K562 (cell line): ENCODE measurements around the gene ARIH1.

Source experiments
- CEBPG ChIP-seq, 3 experiments: fragments of 200-800 bp in 1 of 3; sonication (Bioruptor generic) in 1 of 3; sonication (generic) in 1 of 3; formaldehyde crosslinking in 1 of 3; IDR thresholded peaks in 2 of 3; conservative IDR thresholded peaks in 1 of 3; 2 replicates each; pipeline versions ENCODE4 v1.6.1 to v1.8.0; 2016 to 2022; ENCODE audit warnings: missing compliant biosample characterization in 2 of 3, missing genetic modification characterization in 2 of 3, mild to moderate bottlenecking in 1 of 3, missing genetic modification reagents in 1 of 3
- ZNF263 ChIP-seq: sonication (generic); formaldehyde crosslinking; IDR thresholded peaks from 2 replicates; pipeline ENCODE4 v1.8.0; 2022; ENCODE audit warnings: mild to moderate bottlenecking, missing genetic modification reagents, borderline replicate concordance

GRCh38 chr15:72585025-72585424 lies 110.9 kb downstream of the ARIH1 start:
- TF ChIP-seq CEBPG (CRISPR knock-in tag; IDR thresholded peaks at IDR 0.05) (no peak), CEBPG (tag; conservative IDR thresholded peaks at IDR 0.05 in 1 of 2, IDR thresholded peaks at IDR 0.05 in 1 of 2) (no peak), ZNF263 (CRISPR knock-in tag) (no peak)
